ENCODE data around the gene PTCH1. TPM values are rescaled to one million over a fixed set of nuclear protein-coding genes. Genes with fewer than 3 reads are reported as not detected.

Gene PTCH1
- total RNA-seq, 1 donor from 2014 or later: 9.9 TPM

DNA sequence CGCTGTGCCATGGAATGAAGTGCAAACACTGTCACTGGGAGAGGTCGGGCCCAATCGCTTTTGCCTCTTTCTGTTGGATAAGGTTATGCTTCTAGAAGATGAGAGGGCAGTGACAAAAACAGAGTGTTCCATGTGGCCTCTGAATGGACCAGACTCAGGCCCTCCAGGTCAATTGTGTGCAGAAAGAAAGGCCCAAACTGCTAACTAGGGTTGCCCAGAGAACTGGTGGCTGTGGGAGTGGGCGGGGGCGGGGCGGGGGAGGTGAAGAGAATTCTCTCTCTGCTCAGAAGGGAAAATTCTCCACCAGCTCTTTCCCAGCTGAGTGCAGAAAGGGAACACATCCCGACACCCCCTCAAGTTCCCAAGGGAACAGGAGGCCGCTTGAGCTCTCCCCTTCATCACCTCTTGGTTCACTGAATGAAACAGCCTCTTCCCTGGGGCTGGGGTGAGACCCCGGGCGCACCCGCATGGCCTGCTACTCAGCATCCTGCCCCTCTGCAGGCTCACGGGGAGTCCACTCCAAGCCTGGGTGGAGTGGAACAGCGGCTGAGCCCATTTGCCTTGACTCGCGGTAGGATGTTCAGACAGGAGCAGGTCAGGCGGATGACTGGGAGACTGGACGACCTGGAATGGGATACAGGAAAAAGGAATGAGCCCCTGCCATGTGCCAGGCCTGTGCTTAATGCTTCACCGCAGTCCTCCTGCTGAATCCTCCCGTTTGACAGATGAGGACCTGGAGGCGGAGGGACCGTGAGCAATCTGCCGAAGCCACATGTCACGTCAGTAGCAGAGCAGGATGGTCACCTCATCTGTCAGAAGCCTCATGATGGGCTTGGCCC, 105.5 kb downstream of the PTCH1 start:
- Mint-ChIP-seq H3K36me3 (ENCODE audit: low read depth) (no peaks in the 10 kb centered on the region), H3K9me3 (no peaks in the 10 kb centered on the region), H3K27me3 (ENCODE audit: insufficient read depth) (peaks cover 10% of the 10 kb centered on the region), H3K4me1 (ENCODE audit: low read depth) (no peaks in the 10 kb centered on the region), H3K27ac (no peak overlapping the region), H3K4me3 (no peak overlapping the region)
- DNase-seq (ENCODE audit: low spot score): no peak
- intact Hi-C loops (cut with micrococcal nuclease): no loop called here

DNA sequence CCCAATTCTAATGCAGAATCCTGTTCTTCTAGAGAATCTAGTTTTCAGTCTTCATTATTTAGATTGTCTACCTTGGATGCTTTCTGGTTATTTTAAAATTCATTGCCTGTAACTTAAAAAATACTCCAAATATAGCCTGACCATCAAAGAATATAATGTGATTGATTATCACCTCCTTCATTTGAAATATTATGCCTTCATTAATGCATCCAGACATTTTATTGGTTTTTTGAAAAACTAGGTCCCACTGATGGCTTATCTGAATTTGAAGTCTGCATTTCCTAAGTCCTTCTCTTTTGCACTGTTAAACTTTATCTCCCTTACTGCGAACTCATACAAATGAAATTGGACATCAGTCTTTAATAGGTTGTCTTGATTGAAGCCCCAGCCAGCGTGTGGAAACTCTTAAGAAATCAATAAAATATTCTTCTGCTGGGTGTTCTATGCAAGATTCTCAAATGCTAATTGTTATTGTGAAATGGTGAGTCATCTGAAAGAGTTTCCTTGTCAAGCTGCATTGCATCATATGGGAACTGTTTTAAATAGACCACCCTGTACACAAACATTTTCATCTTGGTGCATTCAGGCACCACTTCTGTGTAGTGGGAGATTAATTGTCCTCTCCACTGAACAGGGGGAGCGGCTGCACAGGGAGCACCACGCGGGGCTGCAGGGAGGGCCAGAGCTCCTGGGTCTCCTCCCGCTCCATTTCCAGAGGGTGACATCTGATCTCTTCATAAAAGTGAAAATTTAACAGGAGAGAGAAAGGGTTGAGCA, 106.9 kb downstream of the PTCH1 start:
- H3K9me3 Mint-ChIP-seq: no peaks in the 10 kb centered on the region
- no peak overlapping the region for H3K4me3 Mint-ChIP-seq
- no peaks in the 10 kb centered on the region for H3K4me1 Mint-ChIP-seq (ENCODE audit: low read depth)
- peaks cover 12% of the 10 kb centered on the region for H3K27me3 Mint-ChIP-seq (ENCODE audit: insufficient read depth)
- H3K36me3 Mint-ChIP-seq (ENCODE audit: low read depth): no peaks in the 10 kb centered on the region
- DNase-seq (ENCODE audit: low spot score): no peak
- intact Hi-C loops (cut with micrococcal nuclease): no loop called here
- no peak overlapping the region for H3K27ac Mint-ChIP-seq

DNA sequence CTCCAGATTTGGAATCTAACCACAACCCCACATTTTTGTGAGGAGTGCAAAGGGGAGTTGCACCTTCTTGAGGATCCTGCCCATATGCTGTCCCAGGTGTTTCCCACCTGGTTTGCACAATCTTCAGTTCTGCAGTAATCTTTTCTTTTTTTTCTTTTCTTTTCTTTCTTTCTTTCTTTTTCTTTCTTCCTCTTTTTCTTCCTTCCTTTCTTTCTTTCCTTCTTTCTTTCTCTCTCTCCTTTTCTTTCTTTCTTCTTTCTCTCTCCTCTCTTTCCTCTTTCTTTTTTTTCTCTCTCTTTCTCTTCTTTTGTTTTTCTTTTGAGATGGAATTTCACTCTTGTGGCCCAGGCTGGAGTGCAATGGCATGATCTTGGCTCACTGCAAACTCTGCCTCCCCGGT, 109.2 kb downstream of the PTCH1 start:
- no peaks in the 10 kb centered on the region for H3K4me1 Mint-ChIP-seq (ENCODE audit: low read depth)
- no peak overlapping the region for H3K27ac Mint-ChIP-seq
- no peaks in the 10 kb centered on the region for H3K9me3 Mint-ChIP-seq
- intact Hi-C loops (cut with micrococcal nuclease): no loop called here
- H3K4me3 Mint-ChIP-seq: no peak overlapping the region
- peaks cover 19% of the 10 kb centered on the region for H3K27me3 Mint-ChIP-seq (ENCODE audit: insufficient read depth)
- DNase-seq (ENCODE audit: low spot score): no peak
- no peaks in the 10 kb centered on the region for H3K36me3 Mint-ChIP-seq (ENCODE audit: low read depth)

DNA sequence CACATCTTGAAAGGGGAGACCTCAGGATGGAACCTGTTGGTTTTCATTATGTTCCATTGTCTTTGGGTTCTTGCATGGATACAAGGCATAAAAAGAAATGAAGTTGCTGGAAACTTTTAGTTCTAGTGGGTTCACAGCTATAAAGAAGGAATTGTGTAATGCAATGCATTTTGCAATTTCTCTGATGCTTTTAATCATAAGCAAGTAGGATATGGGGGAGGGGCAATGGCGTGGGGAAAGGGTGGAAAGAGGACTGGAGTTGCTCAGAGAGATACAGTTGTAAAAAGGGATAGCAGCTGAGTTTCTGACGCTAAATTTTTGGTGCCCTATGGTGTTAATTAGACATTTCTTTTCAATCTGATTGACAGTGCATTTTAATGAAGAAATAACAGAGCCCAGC, 110.7 kb downstream of the PTCH1 start:
- no peaks in the 10 kb centered on the region for H3K4me1 Mint-ChIP-seq (ENCODE audit: low read depth)
- H3K9me3 Mint-ChIP-seq: no peaks in the 10 kb centered on the region
- intact Hi-C loops (cut with micrococcal nuclease): no loop called here
- DNase-seq (ENCODE audit: low spot score): no peak
- no peak overlapping the region for H3K4me3 Mint-ChIP-seq
- no peaks in the 10 kb centered on the region for H3K36me3 Mint-ChIP-seq (ENCODE audit: low read depth)
- H3K27ac Mint-ChIP-seq: no peak overlapping the region
- peaks cover 24% of the 10 kb centered on the region for H3K27me3 Mint-ChIP-seq (ENCODE audit: insufficient read depth)

DNA sequence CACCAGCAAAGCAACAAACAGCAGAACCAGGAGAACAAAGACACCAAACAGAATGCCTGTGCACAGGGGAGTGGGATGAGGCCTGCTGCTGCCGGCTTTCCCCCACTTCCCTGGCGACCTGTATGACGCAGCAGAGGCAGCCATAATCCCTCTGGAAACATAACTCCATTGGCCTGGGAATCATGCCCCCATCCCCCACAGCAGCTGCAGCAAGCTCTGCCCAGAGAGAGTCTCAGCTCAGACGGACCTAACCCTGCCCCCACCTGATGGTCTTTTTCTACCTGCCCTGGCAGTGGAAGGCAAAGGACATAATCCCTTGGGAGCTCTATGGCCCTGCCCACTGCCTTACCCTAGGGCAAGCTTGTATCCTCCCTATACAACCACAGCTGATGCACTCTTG, 117.5 kb downstream of the PTCH1 start:
- Mint-ChIP-seq H3K9me3 (no peaks in the 10 kb centered on the region), H3K27ac (no peak overlapping the region), H3K4me3 (no peak overlapping the region), H3K36me3 (ENCODE audit: low read depth) (no peaks in the 10 kb centered on the region), H3K27me3 (ENCODE audit: insufficient read depth) (peaks cover 26% of the 10 kb centered on the region), H3K4me1 (ENCODE audit: low read depth) (no peaks in the 10 kb centered on the region)
- intact Hi-C loops (cut with micrococcal nuclease): no loop called here
- DNase-seq (ENCODE audit: low spot score): no peak

Other genes starting within 250 kb of the PTCH1 start
- 18.7 and 23.7 TPM in 2 replicates for gene FANCC, start 199.3 kb downstream of the PTCH1 start, total RNA-seq